ENCODE measurements around the gene NKX1-2.
A peak's percentile ranks its signal among the peaks of the same experiment; 100 is the strongest.

NKX1-2 gene

GRCh38 chr10:124474514-124475070 is 24.8 kb upstream of the NKX1-2 start:
- no peak for DNase-seq

- DNase-seq = no peak
These were observed 23.2 kb upstream of the NKX1-2 start for GRCh38 chr10:124473070-124473469.

GRCh38 chr10:124472071-124472470 is 22.2 kb upstream of the NKX1-2 start:
- no peak for DNase-seq

GRCh38 chr10:124470544-124471434 is 21.0 kb upstream of the NKX1-2 start:
- no peak for DNase-seq

- no peak for DNase-seq
These were observed 20.2 kb upstream of the NKX1-2 start for GRCh38 chr10:124469956-124470484.

- DNase-seq = no peak
These were observed 18.8 kb upstream of the NKX1-2 start for GRCh38 chr10:124468624-124469023.

GRCh38 chr10:124467165-124467564 is 17.3 kb upstream of the NKX1-2 start:
- DNase-seq = no peak

GRCh38 chr10:124465777-124466488 is 16.1 kb upstream of the NKX1-2 start:
- no peak for DNase-seq

GRCh38 chr10:124465003-124465776 is 15.4 kb upstream of the NKX1-2 start:
- DNase-seq = no peak

- DNase-seq = no peak
These were observed 14.5 kb upstream of the NKX1-2 start for GRCh38 chr10:124464028-124464965.

GRCh38 chr10:124462348-124462695 is 12.5 kb upstream of the NKX1-2 start:
- DNase-seq = no peak

GRCh38 chr10:124461642-124462347 is 12.0 kb upstream of the NKX1-2 start, which contains the start of gene LHPP:
Gene LHPP, plus strand, starts transcription at chr10:124461823. Its CDS starts 40 bp downstream, at chr10:124461863.
- peak; percentile 88 to 96 (median 94) for DNase-seq

GRCh38 chr10:124460144-124460543 is 10.3 kb upstream of the NKX1-2 start:
- no peak for DNase-seq

- no peak for DNase-seq
These were observed 9.6 kb upstream of the NKX1-2 start for GRCh38 chr10:124459395-124459794.

GRCh38 chr10:124458889-124459288 is 9.1 kb upstream of the NKX1-2 start:
- DNase-seq = no peak

GRCh38 chr10:124458473-124458872 is 8.6 kb upstream of the NKX1-2 start:
- no peak for DNase-seq

GRCh38 chr10:124455441-124455840 is 5.6 kb upstream of the NKX1-2 start:
- DNase-seq = no peak

- no peak for DNase-seq
These were observed 4.2 kb upstream of the NKX1-2 start for GRCh38 chr10:124453960-124454610.

- no peak for DNase-seq
These were observed 1.4 kb upstream of the NKX1-2 start for GRCh38 chr10:124451276-124451675.

- DNase-seq = no peak
These were observed 885 bp upstream of the NKX1-2 start for GRCh38 chr10:124450783-124451057.

Data from suppressor macrophage treated with lipopolysaccharide for 1 hour (primary cell).